DND-41 (cell line): ENCODE data around the gene IL1RN.

Experiments used
- ATAC-seq: fragments of 200-7000 bp; cut with Tn5 transposase; 3 replicates; pipeline ENCODE4 v1.9.1; 2021; ENCODE audit warnings: low read depth; ENCODE audit not compliant: insufficient read depth
- DNase-seq: peaks from one replicate; pipeline ENCODE4 v3.0.0-alpha.2; 2020
- H2AFZ ChIP-seq: 2 replicates; pipeline ENCODE4 v1.6.0; 2012; ENCODE audit warnings: low read depth, low read length
- H3K27ac ChIP-seq: 2 replicates; pipeline ENCODE4 v1.5.1; 2012; ENCODE audit warnings: low read length, inconsistent platforms
- H3K27me3 ChIP-seq: fragments of 200-600 bp; sonication (generic); 2 replicates; pipeline ENCODE4 v1.6.0; 2012; ENCODE audit warnings: low read length, mild to moderate bottlenecking, inconsistent platforms; ENCODE audit not compliant: insufficient read depth, poor library complexity
- H3K36me3 ChIP-seq: 2 replicates; pipeline ENCODE4 v1.5.1; 2012; ENCODE audit warnings: low read length, inconsistent platforms; ENCODE audit not compliant: insufficient read depth
- H3K4me1 ChIP-seq: 2 replicates; pipeline ENCODE4 v1.5.1; 2012; ENCODE audit warnings: mild to moderate bottlenecking, low read length; ENCODE audit not compliant: insufficient read depth
- H3K4me2 ChIP-seq: 2 replicates; pipeline ENCODE4 v1.6.0; 2012; ENCODE audit warnings: mild to moderate bottlenecking, moderate library complexity, low read length, inconsistent platforms; ENCODE audit not compliant: insufficient read depth
- H3K4me3 ChIP-seq, 2 experiments: fragments of 200-600 bp in 1 of 2; shearing (Covaris generic) in 1 of 2; 2 replicates each; pipeline ENCODE4 v1.5.1; 2012 to 2016; ENCODE audit warnings: inconsistent platforms in 2 of 2, low read length in 2 of 2, mild to moderate bottlenecking in 2 of 2, low read depth in 1 of 2, moderate library complexity in 1 of 2
- H3K79me2 ChIP-seq: 2 replicates; pipeline ENCODE4 v1.6.0; 2012; ENCODE audit warnings: low read length, inconsistent platforms; ENCODE audit not compliant: insufficient read depth
- H3K9ac ChIP-seq: 2 replicates; pipeline ENCODE4 v1.6.0; 2012; ENCODE audit warnings: low read depth, mild to moderate bottlenecking, inconsistent platforms, low read length, moderate library complexity
- H3K9me3 ChIP-seq: 2 replicates; pipeline ENCODE4 v1.5.1; 2012; ENCODE audit warnings: low read length, moderate library complexity, mild to moderate bottlenecking, inconsistent platforms; ENCODE audit not compliant: insufficient read depth, severe bottlenecking
- H4K20me1 ChIP-seq: 2 replicates; pipeline ENCODE4 v1.6.0; 2012; ENCODE audit warnings: low read length; ENCODE audit not compliant: insufficient read depth
- CTCF ChIP-seq: IDR thresholded peaks from 2 replicates; pipeline ENCODE4 v1.5.1; 2012; ENCODE audit warnings: borderline replicate concordance, low read length, moderate library complexity, mild to moderate bottlenecking; ENCODE audit not compliant: poor library complexity, severe bottlenecking; ENCODE audit errors: extremely low read depth
- EZH2 ChIP-seq: IDR thresholded peaks from 3 replicates; pipeline ENCODE4 v1.6.1; 2012; ENCODE audit warnings: borderline replicate concordance, low read depth, mild to moderate bottlenecking, moderate library complexity, low read length, inconsistent platforms; ENCODE audit not compliant: severe bottlenecking

Gene IL1RN

GRCh38 chr2:113104054-113104611 is 23.3 kb upstream of the IL1RN start:
- Histone ChIP-seq H4K20me1 (no peaks in the 10 kb centered on the region), H3K9me3 (no peaks in the 10 kb centered on the region), H3K4me3 (no peak overlapping the region), H3K4me2 (no peak overlapping the region), H3K79me2 (no peaks in the 10 kb centered on the region), H3K27ac (no peak overlapping the region), H3K27me3 (peaks cover 2% of the 10 kb centered on the region), H2AFZ (no peak overlapping the region), H3K9ac (no peak overlapping the region), H3K36me3 (no peaks in the 10 kb centered on the region), H3K4me1 (no peaks in the 10 kb centered on the region)
- DNase-seq: no peak
- TF ChIP-seq CTCF: no peak
- TF ChIP-seq EZH2: no peak
- no peak for ATAC-seq

- Histone ChIP-seq H2AFZ (no peak overlapping the region), H3K36me3 (no peaks in the 10 kb centered on the region), H3K27ac (no peak overlapping the region), H3K4me2 (no peak overlapping the region), H3K4me3 (no peak overlapping the region), H3K9me3 (no peaks in the 10 kb centered on the region), H3K4me1 (no peaks in the 10 kb centered on the region), H3K9ac (no peak overlapping the region), H4K20me1 (no peaks in the 10 kb centered on the region), H3K27me3 (peaks cover 2% of the 10 kb centered on the region), H3K79me2 (no peaks in the 10 kb centered on the region)
- TF ChIP-seq EZH2 (no peak), CTCF (no peak)
- DNase-seq: no peak
- no peak for ATAC-seq
These were observed 22.2 kb upstream of the IL1RN start for GRCh38 chr2:113105047-113105785.

- H3K27ac ChIP-seq: no peak overlapping the region
- ATAC-seq (no peak), DNase-seq (no peak)
- H4K20me1 ChIP-seq: no peaks in the 10 kb centered on the region
- no peaks in the 10 kb centered on the region for H3K36me3 ChIP-seq
- H2AFZ ChIP-seq: no peak overlapping the region
- no peaks in the 10 kb centered on the region for H3K4me1 ChIP-seq
- no peaks in the 10 kb centered on the region for H3K79me2 ChIP-seq
- H3K4me3 ChIP-seq: no peak overlapping the region
- TF ChIP-seq EZH2: no peak
- no peak for TF ChIP-seq CTCF
- no peaks in the 10 kb centered on the region for H3K9me3 ChIP-seq
- no peak overlapping the region for H3K4me2 ChIP-seq
- peaks cover 5% of the 10 kb centered on the region for H3K27me3 ChIP-seq
- no peak overlapping the region for H3K9ac ChIP-seq
These were observed 16.3 kb upstream of the IL1RN start for GRCh38 chr2:113111121-113111520.
